OCI-LY1 (cell line): ENCODE data around the gene GNAL.

Experiments
- EZH2 ChIP-seq: fragments of 200-600 bp; sonication (generic), shearing (Covaris generic); IDR thresholded peaks from 2 replicates; pipeline ENCODE4 v1.8.0; 2017; ENCODE audit warnings: borderline replicate concordance, mixed run types, mild to moderate bottlenecking, antibody characterized with exemption, low read length, moderate library complexity, mixed read lengths
- TF ChIP-seq, protein P1 (sequence below): fragments of 200-600 bp; sonication (generic), shearing (Covaris generic); IDR thresholded peaks from 2 replicates; pipeline ENCODE4 v1.5.1; 2017; ENCODE audit warnings: mild to moderate bottlenecking, antibody characterized with exemption, low read length, moderate library complexity, mixed read lengths

DNA sequence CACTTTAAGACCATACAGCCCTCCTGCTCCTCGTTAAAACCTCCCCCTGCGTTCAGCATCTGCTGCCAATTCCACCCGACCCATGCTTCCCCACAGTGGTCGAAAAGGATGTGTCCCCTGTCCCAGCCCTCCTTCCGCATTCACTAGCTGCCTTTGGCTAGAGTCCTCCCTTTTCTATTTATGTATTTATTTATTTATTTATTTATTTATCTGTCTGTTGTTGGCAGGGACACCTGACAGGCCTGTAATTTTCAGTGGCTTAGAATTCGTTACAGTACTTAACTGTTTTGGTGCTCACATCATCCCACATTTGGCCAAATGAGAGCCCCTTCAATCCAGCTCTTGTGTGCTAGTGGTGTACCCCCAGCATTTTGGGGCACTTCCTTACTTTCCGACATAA lies 50.8 kb downstream of the GNAL start:
- TF ChIP-seq EZH2, result no peak
- TF ChIP-seq, protein P1, sequence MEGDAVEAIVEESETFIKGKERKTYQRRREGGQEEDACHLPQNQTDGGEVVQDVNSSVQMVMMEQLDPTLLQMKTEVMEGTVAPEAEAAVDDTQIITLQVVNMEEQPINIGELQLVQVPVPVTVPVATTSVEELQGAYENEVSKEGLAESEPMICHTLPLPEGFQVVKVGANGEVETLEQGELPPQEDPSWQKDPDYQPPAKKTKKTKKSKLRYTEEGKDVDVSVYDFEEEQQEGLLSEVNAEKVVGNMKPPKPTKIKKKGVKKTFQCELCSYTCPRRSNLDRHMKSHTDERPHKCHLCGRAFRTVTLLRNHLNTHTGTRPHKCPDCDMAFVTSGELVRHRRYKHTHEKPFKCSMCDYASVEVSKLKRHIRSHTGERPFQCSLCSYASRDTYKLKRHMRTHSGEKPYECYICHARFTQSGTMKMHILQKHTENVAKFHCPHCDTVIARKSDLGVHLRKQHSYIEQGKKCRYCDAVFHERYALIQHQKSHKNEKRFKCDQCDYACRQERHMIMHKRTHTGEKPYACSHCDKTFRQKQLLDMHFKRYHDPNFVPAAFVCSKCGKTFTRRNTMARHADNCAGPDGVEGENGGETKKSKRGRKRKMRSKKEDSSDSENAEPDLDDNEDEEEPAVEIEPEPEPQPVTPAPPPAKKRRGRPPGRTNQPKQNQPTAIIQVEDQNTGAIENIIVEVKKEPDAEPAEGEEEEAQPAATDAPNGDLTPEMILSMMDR, result no peak
